B cell (primary cell): ENCODE data around the gene CENPB. TPM values are rescaled to one million over a fixed set of nuclear protein-coding genes. Genes with fewer than 3 reads are reported as not detected.

Source experiments
- ATAC-seq: fragments of 200-7000 bp; cut with Tn5 transposase; one replicate; pipeline ENCODE4 v1.10.0; 2021; ENCODE audit warnings: low read depth, mild to moderate bottlenecking, moderate number of reproducible peaks, moderate library complexity
- CTCF ChIA-PET: fragments of 350-600 bp; sonication (Branson Sonifier 250); formaldehyde crosslinking; loops from one replicate; lab custom pipeline; 2021; ENCODE audit warnings: antibody characterized with exemption, inconsistent platforms; lab: Charles Lee
- POLR2A ChIA-PET: fragments of 350-600 bp; sonication (Branson Sonifier 250); formaldehyde crosslinking; loops from one replicate; lab custom pipeline; 2021; ENCODE audit warnings: antibody characterized with exemption; lab: Charles Lee
- DNase-seq: peaks from one replicate; pipeline ENCODE4 v3.0.0; 2013
- H2AFZ ChIP-seq: 2 replicates; pipeline ENCODE4 v1.6.1; 2012; ENCODE audit warnings: mild to moderate bottlenecking, low read depth, low read length; ENCODE audit not compliant: insufficient read depth, poor library complexity, severe bottlenecking
- H3K27ac ChIP-seq, 2 donors: 1 replicate in 1 of 2; 2 replicates in 1 of 2; pipeline ENCODE4 v1.5.1; 2012 to 2013; ENCODE audit warnings: low read length in 2 of 2, mild to moderate bottlenecking in 2 of 2, moderate library complexity in 1 of 2
- H3K27me3 ChIP-seq, 4 experiments: fragments of 200-600 bp in 1 of 4; sonication (generic) in 1 of 4; replicated peaks in 1 of 4; 1 replicate in 2 of 4; 2 replicates in 2 of 4; pipeline versions ENCODE4 v1.6.1 to v1.7.0; 2013 to 2016; ENCODE audit warnings: low read length in 3 of 4, mild to moderate bottlenecking in 2 of 4, mixed read lengths in 1 of 4, moderate library complexity in 1 of 4; ENCODE audit not compliant: insufficient read depth in 4 of 4, control insufficient read depth in 3 of 4; ENCODE audit errors: control extremely low read depth in 1 of 4
- H3K36me3 ChIP-seq, 2 experiments: replicated peaks in 1 of 2; 1 replicate in 1 of 2; 2 replicates in 1 of 2; pipeline versions ENCODE4 v1.6.1 to v1.7.1; 2013; ENCODE audit warnings: low read length in 1 of 2; ENCODE audit not compliant: insufficient read depth in 2 of 2, control insufficient read depth in 1 of 2; ENCODE audit errors: control extremely low read depth in 1 of 2, extremely low read depth in 1 of 2
- H3K4me1 ChIP-seq, 2 donors: fragments of 200-600 bp in 1 of 2; sonication (generic) in 1 of 2; 1 replicate in 1 of 2; 2 replicates in 1 of 2; pipeline versions ENCODE4 v1.5.1 to v1.6.1; 2013 to 2017; ENCODE audit warnings: low read length in 2 of 2; ENCODE audit not compliant: control insufficient read depth in 2 of 2, insufficient read depth in 2 of 2
- H3K4me2 ChIP-seq: replicated peaks from 2 replicates; pipeline ENCODE3; 2012; ENCODE audit warnings: mild to moderate bottlenecking, low read depth, low read length; ENCODE audit not compliant: poor library complexity, severe bottlenecking
- H3K4me3 ChIP-seq, 5 experiments: fragments of 200-600 bp in 1 of 5; sonication (generic) in 1 of 5; 1 replicate in 3 of 5; 2 replicates in 2 of 5; pipeline versions ENCODE4 v1.5.1 to v1.7.0; 2011 to 2016; ENCODE audit warnings: low read length in 4 of 5, mild to moderate bottlenecking in 4 of 5, low read depth in 2 of 5, control low read depth in 1 of 5, moderate library complexity in 1 of 5; ENCODE audit not compliant: insufficient read depth in 1 of 5; ENCODE audit errors: control extremely low read depth in 1 of 5, extremely low read depth in 1 of 5
- H3K79me2 ChIP-seq: fragments of 200-600 bp; sonication (generic); one replicate; pipeline ENCODE4 v1.6.0; 2016; ENCODE audit warnings: low read length; ENCODE audit not compliant: control insufficient read depth, insufficient read depth
- H3K9ac ChIP-seq: fragments of 200-600 bp; sonication (generic); 2 replicates; pipeline ENCODE4 v1.6.1; 2017; ENCODE audit warnings: mild to moderate bottlenecking, low read length, moderate library complexity
- H3K9me3 ChIP-seq, 3 donors: one replicate each; pipeline versions ENCODE4 v1.6.1 to v1.7.1; 2013; ENCODE audit warnings: low read length in 2 of 3; ENCODE audit not compliant: control insufficient read depth in 2 of 3, insufficient read depth in 1 of 3; ENCODE audit errors: control extremely low read depth in 1 of 3
- H4K20me1 ChIP-seq: 2 replicates; pipeline ENCODE4 v1.6.0; 2012; ENCODE audit warnings: mild to moderate bottlenecking, low read length; ENCODE audit not compliant: insufficient read depth, control insufficient read depth, poor library complexity, severe bottlenecking
- H3K27ac Mint-ChIP-seq: one replicate; pipeline ENCODE4 v1.8.0; 2021; ENCODE audit warnings: mixed read lengths
- H3K27me3 Mint-ChIP-seq: one replicate; pipeline ENCODE4 v1.8.0; 2021; ENCODE audit warnings: mixed read lengths
- H3K4me1 Mint-ChIP-seq: one replicate; pipeline ENCODE4 v1.8.0; 2021; ENCODE audit warnings: mixed read lengths
- H3K4me3 Mint-ChIP-seq: one replicate; pipeline ENCODE4 v1.8.0; 2021; ENCODE audit warnings: mixed read lengths
- H3K9me3 Mint-ChIP-seq: one replicate; pipeline ENCODE4 v1.8.0; 2022; ENCODE audit warnings: mixed read lengths; ENCODE audit not compliant: insufficient read depth
- CTCF ChIP-seq: fragments of 200-600 bp; IDR thresholded peaks from one replicate; pipeline ENCODE4 v1.8.0; 2022; ENCODE audit warnings: antibody characterized with exemption, mild to moderate bottlenecking
- EZH2 ChIP-seq: IDR thresholded peaks from 2 replicates; pipeline ENCODE4 v1.6.1; 2012; ENCODE audit warnings: borderline replicate concordance, low read depth, mild to moderate bottlenecking, moderate library complexity, low read length; ENCODE audit not compliant: insufficient read depth, poor library complexity, severe bottlenecking
- WGBS: methylation state at CpG from one replicate; pipeline ENCODE4 v1.1.5; 2013; ENCODE audit warnings: missing lambda C conversion rate; ENCODE audit not compliant: insufficient coverage; 5-methylcytosine and 5-hydroxymethylcytosine counted together
- intact Hi-C: fragments of 100-400 bp; cut with micrococcal nuclease; formaldehyde crosslinking; loops from one replicate; pipeline ENCODE4 v1.10.0; 2022
- polyA plus RNA-seq: library from polyadenylated mRNA; depleted of rRNA; stranded (reverse); fragments of >200 nt; gene quantifications from 2 replicates; pipeline ENCODE4 v1.2.3, GENCODE V29; 2012
- total RNA-seq, 2 donors: library from RNA; stranded (reverse); fragments of 120-200 nt in 1 of 2; gene quantifications; 1 replicate in 1 of 2; 2 replicates in 1 of 2; pipeline versions ENCODE4 v1.2.3 to v1.2.4, GENCODE V29; 2013 to 2022

Gene CENPB
- total and polyA plus RNA-seq, 2 donors (not counting 1 experiment from before 2014, with no cell fraction given) = 13.3 to 46.4 TPM

GRCh38 chr20:3763671-3764601 is 22.6 kb downstream of the CENPB start:
- POLR2A ChIA-PET = interaction anchor here (0.5 kb wide), 1 partner anchor 119 kb away, joined by 4 read pairs; no protein-coding TSS in a partner anchor
- no peaks in the 10 kb centered on the region for H3K27me3 Mint-ChIP-seq
- no peak overlapping the region for H3K27ac ChIP-seq
- H3K9ac ChIP-seq = no peak overlapping the region
- H3K27ac Mint-ChIP-seq = no peak overlapping the region
- peaks cover 0 to 2% of the 10 kb centered on the region in 2 experiments for H3K36me3 ChIP-seq
- H3K4me1 Mint-ChIP-seq = peaks cover 34% of the 10 kb centered on the region
- peaks cover 21% of the 10 kb centered on the region for H3K79me2 ChIP-seq
- no peaks in the 10 kb centered on the region for H3K27me3 ChIP-seq
- H3K4me3 Mint-ChIP-seq = no peak overlapping the region
- no peak overlapping the region for H3K4me2 ChIP-seq
- ATAC-seq (no peak), DNase-seq (no peak)
- WGBS = 87% methylated on average over 7 of the region's 8 CpGs
- no peak overlapping the region for H3K4me3 ChIP-seq
- CTCF ChIA-PET = no interaction called here
- H4K20me1 ChIP-seq = no peaks in the 10 kb centered on the region
- peaks cover 0 to 4% (median 0%) of the 10 kb centered on the region in 3 donors for H3K9me3 ChIP-seq
- no peaks in the 10 kb centered on the region for H3K9me3 Mint-ChIP-seq
- H2AFZ ChIP-seq = no peak overlapping the region
- H3K4me1 ChIP-seq = peaks cover 16 to 39% of the 10 kb centered on the region in 2 donors
- no peak for TF ChIP-seq CTCF
- TF ChIP-seq EZH2 = no peak
- intact Hi-C loops = no loop called here
